Stimulated activated CD4-positive, alpha-beta T cell treated with anti-CD3 and anti-CD28 coated beads, Interleukin-4, amount 100 ng/mL, for 24 hours (primary cell): ENCODE measurements around the gene PPID.
"Not testable (repeated sequence)": the region's sequence is repeated elsewhere in the genome, so short reads cannot be mapped to it uniquely, and the experiment has no call there.

ENCODE experiments used
- DNase-seq: peaks from one replicate; pipeline ENCODE4 v3.0.0-alpha.2; 2020

Gene PPID

DNA sequence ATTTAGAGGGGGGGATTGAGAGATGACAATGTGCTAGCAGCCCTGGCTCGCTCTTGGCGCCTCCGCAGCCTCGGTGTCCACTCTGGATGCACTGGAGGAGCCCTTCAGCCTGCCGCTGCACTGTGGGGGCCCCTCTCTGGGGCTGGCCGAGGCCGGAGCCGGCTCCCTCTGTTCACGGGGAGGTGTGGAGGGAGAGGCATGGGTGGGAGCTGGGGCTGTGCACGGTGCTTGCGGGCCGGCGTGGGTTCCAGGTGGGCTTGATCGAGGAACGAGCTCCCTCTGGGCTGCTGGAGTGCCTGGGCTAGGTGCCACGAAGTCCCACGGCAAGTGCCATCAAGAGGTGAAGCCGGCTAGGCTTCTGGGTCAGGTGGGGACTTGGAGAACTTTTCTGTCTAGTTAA is 58.4 kb downstream of the PPID start:
- DNase-seq, result no peak

DNA sequence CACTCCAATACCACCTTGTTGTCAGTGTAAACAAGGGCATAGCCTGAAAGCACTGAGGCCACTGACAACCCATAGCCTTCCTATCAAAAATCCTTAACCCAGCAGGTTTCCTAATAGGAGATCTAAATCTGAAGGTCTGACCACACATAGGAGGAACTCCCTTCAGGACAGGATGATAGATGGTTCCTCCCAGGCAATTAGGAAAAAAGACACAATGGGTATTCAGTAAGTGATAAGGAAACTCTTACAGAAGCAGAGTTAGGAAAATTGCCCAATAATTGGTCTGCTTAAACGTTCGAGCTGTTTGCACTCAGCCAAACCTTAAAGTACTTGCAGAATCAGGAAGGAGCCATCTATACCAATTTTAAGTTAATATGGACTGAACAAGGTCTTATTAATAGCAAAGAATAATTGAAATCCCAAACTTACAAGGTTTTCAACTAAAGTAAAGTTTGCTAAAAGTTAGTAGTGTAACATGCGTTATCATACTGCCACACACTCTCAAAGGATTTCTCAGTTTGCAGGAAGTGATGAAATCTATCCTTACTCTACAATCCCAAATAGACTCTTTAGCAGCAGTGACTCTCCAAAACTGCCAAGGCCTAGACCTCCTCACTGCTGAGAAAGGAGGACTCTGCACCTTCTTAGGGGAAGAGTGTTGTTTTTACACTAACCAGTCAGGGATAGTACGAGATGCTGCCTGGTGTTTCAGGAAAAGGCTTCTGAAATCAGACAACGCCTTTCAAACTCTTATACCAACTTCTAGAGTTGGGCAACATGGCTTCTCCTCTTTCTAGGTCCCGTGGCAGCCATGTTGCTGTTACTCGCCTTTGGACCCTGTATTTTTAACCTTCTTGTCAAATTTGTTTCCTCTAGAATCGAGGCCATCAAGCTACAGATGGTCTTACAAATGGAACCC is 59.2 kb downstream of the PPID start:
- DNase-seq, result not testable (repeated sequence)

DNA sequence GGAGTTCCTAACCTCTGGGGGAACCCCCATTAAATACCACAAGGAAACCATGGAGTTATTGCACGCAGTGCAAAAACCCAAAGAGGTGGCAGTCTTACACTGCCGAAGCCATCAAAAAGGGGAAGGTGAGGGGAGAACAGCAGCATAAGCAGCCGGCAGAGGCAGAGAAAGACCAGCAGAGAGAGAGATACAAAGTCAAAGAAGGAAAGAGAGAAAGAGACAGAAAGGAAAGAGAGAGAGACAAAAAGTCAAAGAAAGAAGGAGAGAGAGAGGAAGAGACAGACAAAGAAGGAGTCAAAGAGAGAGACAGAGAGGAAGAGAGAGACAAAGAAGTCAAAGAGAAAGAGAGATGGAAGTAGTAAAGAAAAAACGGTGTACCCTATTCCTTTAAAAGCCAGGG is 59.9 kb downstream of the PPID start:
- DNase-seq, result not testable (repeated sequence)
